ENCODE results near the gene OSM. TPM values are rescaled to one million over a fixed set of nuclear protein-coding genes. Genes with fewer than 3 reads are reported as not detected.

The OSM gene
- polyA plus RNA-seq, 2 of the 4 experiments (the other 2 are of a cell fraction), result not detected

DNA sequence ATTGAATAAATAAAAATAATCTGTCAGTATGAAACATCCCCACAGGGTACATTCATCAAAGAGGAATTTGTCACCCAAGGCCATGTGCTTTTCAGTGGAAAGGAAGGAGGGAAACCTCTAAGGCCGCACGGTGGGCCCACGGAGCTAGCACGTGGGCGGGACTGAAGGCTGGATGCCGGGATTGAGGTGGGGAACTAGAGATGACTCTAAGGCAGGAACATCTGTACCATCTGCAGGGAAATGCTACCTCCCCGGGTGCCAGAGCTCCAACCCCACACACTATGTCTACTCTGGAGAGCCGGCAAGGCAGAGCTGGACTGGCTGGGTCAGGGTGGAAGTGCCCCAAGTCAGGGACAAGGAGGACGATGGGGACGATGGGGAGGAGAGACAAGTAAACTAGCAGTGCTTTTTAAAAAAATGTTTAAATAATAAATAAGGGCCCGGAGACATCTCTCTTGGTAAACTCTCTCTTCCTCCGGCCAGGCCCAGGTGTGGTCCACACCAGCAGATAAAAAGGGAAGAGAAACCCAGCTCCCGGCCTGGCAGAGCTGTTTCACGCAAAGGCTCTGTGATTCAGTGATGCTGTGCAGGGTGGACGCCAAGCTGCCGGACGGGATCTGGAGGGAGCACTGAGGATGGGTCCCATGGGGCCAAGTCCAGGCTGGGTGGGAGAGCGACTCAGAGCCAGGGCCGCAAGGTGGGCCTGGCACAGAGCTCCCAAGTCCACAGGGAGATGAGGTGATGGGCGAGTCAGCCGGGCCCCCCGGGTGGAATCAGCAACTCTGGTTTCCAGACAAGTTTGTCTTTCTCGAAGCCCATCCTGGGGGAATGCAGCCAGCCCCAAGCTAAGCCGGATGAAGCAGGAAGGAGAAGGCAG lies 25.9 kb downstream of the OSM start:
- Histone ChIP-seq H3K27ac (peak overlapping the region; percentile 99 to 100), H3K4me2 (peak overlapping the region; percentile 42; the same call in 2 of the 3 replicates), H3K4me3 (no peak overlapping the region), H3K9me3 (no peaks in the 10 kb centered on the region), H3K4me1 (peaks cover 100% of the 10 kb centered on the region)
- ChIA-PET POLR2A (interaction anchor here (0.5 to 2.7 kb wide), 4 partner anchors 15 to 148 kb away, joined by 3 to 11 read pairs (median 4); no protein-coding TSS in a partner anchor), CTCF (interaction anchor here (1.0 to 1.3 kb wide), 3 partner anchors 15 to 131 kb away, joined by 3 to 5 read pairs (median 4); no protein-coding TSS in a partner anchor)
- no peak for TF ChIP-seq RFX5 (IDR thresholded peaks at IDR 0.05)
- 0 out of 2 replicates have a peak, but pooled peaks have one; percentile 36 for TF ChIP-seq MYC (IDR thresholded peaks at IDR 0.05; ENCODE audit: borderline replicate concordance, low read length)
- peak in 1 of 2 experiments; percentile 10; a peak in 2 of 5 replicates for TF ChIP-seq JUN (IDR thresholded peaks at IDR 0.05)
- TF ChIP-seq MAX (IDR thresholded peaks at IDR 0.05), result peak; percentile 93
- TF ChIP-seq CHD2 (IDR thresholded peaks at IDR 0.05; ENCODE audit: low read length, partially characterized antibody), result no peak
- TF ChIP-seq HOXB5 (CRISPR knock-in tag; IDR thresholded peaks at IDR 0.05), result peak; percentile 27; the same call in 1 of the 2 replicates
- TF ChIP-seq, protein P1, sequence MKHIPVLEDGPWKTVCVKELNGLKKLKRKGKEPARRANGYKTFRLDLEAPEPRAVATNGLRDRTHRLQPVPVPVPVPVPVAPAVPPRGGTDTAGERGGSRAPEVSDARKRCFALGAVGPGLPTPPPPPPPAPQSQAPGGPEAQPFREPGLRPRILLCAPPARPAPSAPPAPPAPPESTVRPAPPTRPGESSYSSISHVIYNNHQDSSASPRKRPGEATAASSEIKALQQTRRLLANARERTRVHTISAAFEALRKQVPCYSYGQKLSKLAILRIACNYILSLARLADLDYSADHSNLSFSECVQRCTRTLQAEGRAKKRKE (CRISPR knock-in tag; IDR thresholded peaks at IDR 0.05; ENCODE audit: low read depth), result peak; percentile 55; the same call in 1 of the 2 replicates
- TF ChIP-seq, protein P2, sequence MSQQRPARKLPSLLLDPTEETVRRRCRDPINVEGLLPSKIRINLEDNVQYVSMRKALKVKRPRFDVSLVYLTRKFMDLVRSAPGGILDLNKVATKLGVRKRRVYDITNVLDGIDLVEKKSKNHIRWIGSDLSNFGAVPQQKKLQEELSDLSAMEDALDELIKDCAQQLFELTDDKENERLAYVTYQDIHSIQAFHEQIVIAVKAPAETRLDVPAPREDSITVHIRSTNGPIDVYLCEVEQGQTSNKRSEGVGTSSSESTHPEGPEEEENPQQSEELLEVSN (IDR thresholded peaks at IDR 0.05; ENCODE audit: borderline replicate concordance, low read depth), result peak; percentile 93
- TF ChIP-seq FOXS1 (CRISPR knock-in tag; IDR thresholded peaks at IDR 0.05), result peak; percentile 70; the same call in 1 of the 2 replicates
- peak; percentile 82; the same call in 1 of the 2 replicates for TF ChIP-seq EHF (CRISPR knock-in tag; IDR thresholded peaks at IDR 0.05)
- peak; percentile 74; the same call in 1 of the 2 replicates for TF ChIP-seq FOSB (CRISPR knock-in tag; IDR thresholded peaks at IDR 0.05)
- TF ChIP-seq, protein P3, sequence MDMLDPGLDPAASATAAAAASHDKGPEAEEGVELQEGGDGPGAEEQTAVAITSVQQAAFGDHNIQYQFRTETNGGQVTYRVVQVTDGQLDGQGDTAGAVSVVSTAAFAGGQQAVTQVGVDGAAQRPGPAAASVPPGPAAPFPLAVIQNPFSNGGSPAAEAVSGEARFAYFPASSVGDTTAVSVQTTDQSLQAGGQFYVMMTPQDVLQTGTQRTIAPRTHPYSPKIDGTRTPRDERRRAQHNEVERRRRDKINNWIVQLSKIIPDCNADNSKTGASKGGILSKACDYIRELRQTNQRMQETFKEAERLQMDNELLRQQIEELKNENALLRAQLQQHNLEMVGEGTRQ (IDR thresholded peaks at IDR 0.05), result no peak
- peak; percentile 70; the same call in 1 of the 2 replicates for TF ChIP-seq HOXA7 (CRISPR knock-in tag; IDR thresholded peaks at IDR 0.05)
- peak; percentile 86; the same call in 1 of the 2 replicates for TF ChIP-seq ZNF302 (CRISPR knock-in tag; IDR thresholded peaks at IDR 0.05)
- peak; percentile 75 for TF ChIP-seq HOXB13 (CRISPR knock-in tag; IDR thresholded peaks at IDR 0.05; ENCODE audit: low read depth)
- TF ChIP-seq POLR2A (IDR thresholded peaks at IDR 0.05; ENCODE audit: low read length), result no peak
- TF ChIP-seq PBX3 (IDR thresholded peaks at IDR 0.05), result no peak
- no peak for TF ChIP-seq MAZ (IDR thresholded peaks at IDR 0.05; ENCODE audit: borderline replicate concordance, low read depth, low read length)
- ATAC-seq, result no peak
- no peak for DNase-seq (ENCODE audit: low read depth in 1 of 2, low spot score in 1 of 2)
- 64% methylated on average over 23 of the region's 24 CpGs for WGBS (ENCODE audit: missing lambda C conversion rate)
- FAIRE-seq, result no peak

GRCh38 chr22:30239488-30240405 lies 26.9 kb downstream of the OSM start:
- ATAC-seq, result peak in 1 of 2 experiments; percentile 0; a peak in 1 of 6 replicates
- TF ChIP-seq MYC (IDR thresholded peaks at IDR 0.05; ENCODE audit: borderline replicate concordance, low read length), result no peak
- TF ChIP-seq ZNF302 (CRISPR knock-in tag; IDR thresholded peaks at IDR 0.05), result peak; percentile 66; the same call in 1 of the 2 replicates
- TF ChIP-seq EP300 (IDR thresholded peaks at IDR 0.05), result no peak
- TF ChIP-seq MAFK (IDR thresholded peaks at IDR 0.05; ENCODE audit: partially characterized antibody), result no peak
- TF ChIP-seq HES2 (IDR thresholded peaks at IDR 0.05), result no peak
- 0 out of 2 replicates have a peak, but pooled peaks have one; percentile 30 for TF ChIP-seq ZSCAN20 (CRISPR knock-in tag; IDR thresholded peaks at IDR 0.05)
- peak; percentile 74 for TF ChIP-seq MAX (IDR thresholded peaks at IDR 0.05)
- TF ChIP-seq EHF (CRISPR knock-in tag; IDR thresholded peaks at IDR 0.05), result no peak
- peak in 1 of 2 experiments; percentile 57; a peak in 1 of 4 replicates for TF ChIP-seq CEBPB (IDR thresholded peaks at IDR 0.05)
- TF ChIP-seq HDAC2 (IDR thresholded peaks at IDR 0.05), result no peak
- TF ChIP-seq RNF2 (IDR thresholded peaks at IDR 0.05; ENCODE audit: borderline replicate concordance, low read depth), result no peak
- TF ChIP-seq HOXA7 (CRISPR knock-in tag; IDR thresholded peaks at IDR 0.05), result peak; percentile 57; the same call in 1 of the 2 replicates
- peak; percentile 45; the same call in 1 of the 2 replicates for TF ChIP-seq TFCP2L1 (CRISPR knock-in tag; IDR thresholded peaks at IDR 0.05)
- whole genome bisulfite sequencing (ENCODE audit: missing lambda C conversion rate), result 58% methylated on average over 14 of the region's 17 CpGs
- Histone ChIP-seq H3K4me3 (no peak overlapping the region), H3K4me1 (peaks cover 100% of the 10 kb centered on the region), H3K4me2 (peak overlapping the region; percentile 42; the same call in 2 of the 3 replicates), H3K27ac (peak overlapping the region; percentile 99 to 100), H3K9me3 (no peaks in the 10 kb centered on the region)
- DNase-seq (ENCODE audit: low read depth in 1 of 2, low spot score in 1 of 2), result no peak
- FAIRE-seq, result no peak
- POLR2A ChIA-PET, result interaction anchor here (0.5 to 3.0 kb wide), 4 partner anchors 11 to 149 kb away, joined by 3 to 11 read pairs (median 7); no protein-coding TSS in a partner anchor
- CTCF ChIA-PET, result interaction anchor here (1.3 to 3.0 kb wide), 3 partner anchors 15 to 32 kb away, joined by 3 to 15 read pairs (median 11); no protein-coding TSS in a partner anchor

All from A549 (cell line).